NCI-H2081 treated with DMSO at 0.1 percent for 48 hours (cell line): Measurements from ENCODE around the gene PODN.

ENCODE experiments used
- DNase-seq: peaks from one replicate; lab custom pipeline; 2025; lab: John Stamatoyannopoulos, UW

PODN gene

DNA sequence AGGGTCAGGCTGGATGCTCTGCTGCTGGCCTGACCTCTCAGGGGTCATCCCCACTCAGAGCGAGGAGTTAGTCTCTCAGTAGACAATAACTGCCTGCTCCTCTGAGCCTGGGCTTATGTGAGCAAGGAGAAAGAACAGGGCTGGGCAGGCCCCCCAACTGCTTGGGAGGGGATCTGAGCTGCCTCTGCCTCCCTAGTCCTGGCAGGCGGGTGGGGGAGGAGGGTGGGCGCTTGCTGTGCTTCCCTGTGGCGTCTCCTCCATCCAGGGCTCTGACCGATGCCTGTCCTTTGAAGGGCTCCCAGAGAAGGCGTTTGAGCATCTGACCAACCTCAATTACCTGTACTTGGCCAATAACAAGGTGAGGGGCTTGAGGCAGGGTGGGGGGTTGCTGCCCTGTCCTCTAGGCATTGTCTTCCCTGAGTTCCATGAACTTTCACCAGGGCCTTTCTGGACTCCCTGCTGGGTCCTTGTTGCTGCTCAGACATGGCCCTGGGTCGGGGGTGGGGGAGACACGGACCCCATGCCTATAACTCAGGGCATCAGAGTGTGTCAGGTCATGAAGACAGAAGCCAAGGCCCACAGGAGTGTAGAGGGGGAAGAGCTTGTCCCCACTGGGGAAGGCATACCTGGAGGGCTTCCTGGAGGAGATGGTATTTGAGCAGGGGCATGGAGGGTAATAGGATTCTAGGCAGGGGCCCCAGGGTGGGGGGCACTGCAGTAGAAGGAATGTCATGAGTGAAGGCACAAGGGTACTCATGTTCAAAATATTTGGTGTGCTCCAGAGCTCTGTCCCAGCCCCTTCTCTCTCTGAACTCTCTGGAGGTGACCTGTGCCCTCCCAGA is 12.5 kb downstream of the PODN start:
- DNase-seq: no peak

DNA sequence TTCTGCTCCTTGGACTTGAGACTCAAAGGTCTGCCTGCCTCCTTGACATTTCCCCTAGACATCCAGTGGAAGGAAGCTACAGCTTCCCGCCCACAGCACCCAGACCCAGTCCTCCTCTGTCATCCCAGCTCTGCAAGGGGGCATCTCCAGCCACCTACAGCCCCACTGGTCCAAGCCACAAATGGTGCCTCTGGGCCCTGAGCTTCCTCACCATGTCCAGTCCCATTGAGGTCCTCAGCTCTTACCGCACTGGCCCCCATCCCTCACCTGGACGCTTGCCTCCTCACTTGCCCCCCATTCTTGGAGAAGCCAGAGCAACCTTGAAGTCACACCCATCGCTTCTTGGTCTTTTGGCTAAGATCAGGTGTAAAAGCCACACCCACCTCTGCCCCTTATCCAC is 13.2 kb downstream of the PODN start:
- no peak for DNase-seq

DNA sequence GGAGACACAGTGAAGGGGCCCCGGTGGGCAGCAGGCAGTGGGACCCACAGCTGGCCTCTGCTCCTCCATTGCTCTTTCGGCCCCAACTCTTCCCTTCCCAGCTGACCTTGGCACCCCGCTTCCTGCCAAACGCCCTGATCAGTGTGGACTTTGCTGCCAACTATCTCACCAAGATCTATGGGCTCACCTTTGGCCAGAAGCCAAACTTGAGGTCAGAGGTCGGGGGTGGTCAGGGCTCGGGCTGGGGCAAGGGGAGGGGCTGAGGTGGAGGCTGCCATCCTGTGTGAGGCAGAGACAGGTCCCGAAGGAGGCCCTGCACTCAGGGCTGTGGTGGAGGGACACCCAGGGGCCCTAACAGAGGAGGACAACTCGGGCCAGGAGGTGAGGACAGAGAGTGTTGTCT is 13.7 kb downstream of the PODN start:
- no peak for DNase-seq

DNA sequence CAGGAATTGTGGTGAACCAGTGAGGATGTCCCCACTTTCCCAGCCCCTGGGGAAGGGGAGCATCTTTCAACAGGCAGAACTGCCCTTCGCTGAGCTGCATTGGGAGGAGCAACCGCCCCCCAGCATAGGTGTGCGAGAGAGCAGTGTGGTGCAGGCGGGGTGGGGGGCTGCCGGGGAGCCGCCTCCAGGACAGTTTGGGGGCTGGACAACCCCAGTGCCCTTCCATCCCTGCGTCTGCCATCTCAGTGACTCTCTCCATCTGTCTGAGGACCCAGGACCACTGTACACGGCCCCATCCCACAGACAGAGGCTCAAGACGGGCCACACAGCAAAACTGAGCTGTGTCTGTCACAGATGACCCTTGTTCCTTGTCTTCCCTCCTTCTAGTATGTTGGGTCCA is 14.2 kb downstream of the PODN start:
- DNase-seq: no peak

DNA sequence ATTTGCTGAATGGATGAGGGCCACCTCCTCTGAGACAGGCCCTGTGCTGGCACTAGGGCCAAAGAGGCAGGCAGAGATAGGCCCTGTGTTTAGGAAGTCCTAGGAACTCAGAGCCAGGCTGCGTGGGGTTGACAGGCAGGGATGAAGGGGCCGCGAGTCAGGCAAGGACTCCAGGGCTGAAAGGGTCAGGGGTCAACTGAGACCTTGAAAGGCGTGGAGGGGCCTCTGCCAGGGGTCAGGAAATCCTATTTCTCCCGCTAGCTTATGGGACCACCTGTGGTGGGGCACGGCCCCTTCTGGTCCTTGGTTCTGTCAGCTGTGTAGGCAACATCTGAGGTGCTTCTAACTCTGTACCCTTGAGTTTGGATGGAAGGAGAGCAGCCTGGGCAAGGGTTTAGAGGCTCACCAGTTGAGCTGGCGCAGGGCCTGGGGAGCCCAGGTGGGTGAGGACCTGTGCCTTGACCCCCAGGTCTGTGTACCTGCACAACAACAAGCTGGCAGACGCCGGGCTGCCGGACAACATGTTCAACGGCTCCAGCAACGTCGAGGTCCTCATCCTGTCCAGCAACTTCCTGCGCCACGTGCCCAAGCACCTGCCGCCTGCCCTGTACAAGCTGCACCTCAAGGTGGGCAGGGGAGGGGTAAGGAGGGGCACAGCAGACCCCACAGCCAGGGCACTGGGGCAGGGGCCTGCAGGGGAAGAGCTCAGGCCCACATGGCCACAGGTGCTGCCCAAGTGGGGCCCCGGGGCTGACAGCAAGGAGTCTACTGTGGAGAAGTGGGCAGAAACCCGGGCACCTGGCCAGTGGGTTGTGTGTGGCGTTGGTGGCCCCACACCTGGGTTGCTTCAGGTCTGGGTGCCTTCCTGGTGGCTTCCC is 14.9 kb downstream of the PODN start:
- DNase-seq: no peak

DNA sequence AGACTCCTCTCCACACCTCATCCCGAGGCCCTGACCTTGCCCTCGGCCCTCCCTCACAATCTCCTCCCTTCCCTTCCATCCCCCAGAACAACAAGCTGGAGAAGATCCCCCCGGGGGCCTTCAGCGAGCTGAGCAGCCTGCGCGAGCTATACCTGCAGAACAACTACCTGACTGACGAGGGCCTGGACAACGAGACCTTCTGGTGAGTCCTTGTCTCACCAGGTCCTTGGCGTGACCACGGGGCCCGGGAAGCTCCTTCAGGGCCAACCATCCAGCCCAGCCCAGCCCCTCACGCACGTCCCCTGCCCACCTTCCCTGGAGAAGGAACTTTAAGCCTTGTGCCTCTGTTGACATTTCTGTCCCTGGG is 15.6 kb downstream of the PODN start:
- DNase-seq: no peak

DNA sequence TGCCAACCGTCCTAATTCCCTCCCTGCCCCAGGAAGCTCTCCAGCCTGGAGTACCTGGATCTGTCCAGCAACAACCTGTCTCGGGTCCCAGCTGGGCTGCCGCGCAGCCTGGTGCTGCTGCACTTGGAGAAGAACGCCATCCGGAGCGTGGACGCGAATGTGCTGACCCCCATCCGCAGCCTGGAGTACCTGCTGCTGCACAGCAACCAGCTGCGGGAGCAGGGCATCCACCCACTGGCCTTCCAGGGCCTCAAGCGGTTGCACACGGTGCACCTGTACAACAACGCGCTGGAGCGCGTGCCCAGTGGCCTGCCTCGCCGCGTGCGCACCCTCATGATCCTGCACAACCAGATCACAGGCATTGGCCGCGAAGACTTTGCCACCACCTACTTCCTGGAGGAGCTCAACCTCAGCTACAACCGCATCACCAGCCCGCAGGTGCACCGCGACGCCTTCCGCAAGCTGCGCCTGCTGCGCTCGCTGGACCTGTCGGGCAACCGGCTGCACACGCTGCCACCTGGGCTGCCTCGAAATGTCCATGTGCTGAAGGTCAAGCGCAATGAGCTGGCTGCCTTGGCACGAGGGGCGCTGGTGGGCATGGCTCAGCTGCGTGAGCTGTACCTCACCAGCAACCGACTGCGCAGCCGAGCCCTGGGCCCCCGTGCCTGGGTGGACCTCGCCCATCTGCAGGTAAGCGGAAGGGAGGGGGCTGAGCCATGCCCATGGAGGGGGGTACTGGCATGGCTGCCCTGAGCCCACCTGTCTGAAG is 16.5 kb downstream of the PODN start:
- no peak for DNase-seq

DNA sequence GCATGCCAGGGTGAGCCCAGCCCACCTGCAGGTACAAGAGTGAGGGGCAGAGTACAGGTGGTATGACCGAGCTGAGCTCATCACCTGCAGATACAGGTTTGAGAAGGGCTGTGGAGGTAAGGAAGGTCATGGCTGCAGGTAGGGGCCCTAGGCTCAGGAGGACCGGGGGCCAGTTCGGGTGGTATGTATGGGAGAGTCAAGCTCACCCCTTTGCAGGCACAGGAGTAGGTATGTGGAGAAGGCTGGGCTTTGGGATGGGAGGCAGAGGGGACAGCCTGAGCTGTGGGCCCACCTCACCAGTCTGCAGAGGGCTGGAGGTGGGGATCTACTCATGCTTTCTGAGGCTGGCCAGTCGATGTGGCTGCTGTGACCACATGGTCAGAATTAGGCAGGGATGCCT is 17.2 kb downstream of the PODN start:
- DNase-seq: no peak

DNA sequence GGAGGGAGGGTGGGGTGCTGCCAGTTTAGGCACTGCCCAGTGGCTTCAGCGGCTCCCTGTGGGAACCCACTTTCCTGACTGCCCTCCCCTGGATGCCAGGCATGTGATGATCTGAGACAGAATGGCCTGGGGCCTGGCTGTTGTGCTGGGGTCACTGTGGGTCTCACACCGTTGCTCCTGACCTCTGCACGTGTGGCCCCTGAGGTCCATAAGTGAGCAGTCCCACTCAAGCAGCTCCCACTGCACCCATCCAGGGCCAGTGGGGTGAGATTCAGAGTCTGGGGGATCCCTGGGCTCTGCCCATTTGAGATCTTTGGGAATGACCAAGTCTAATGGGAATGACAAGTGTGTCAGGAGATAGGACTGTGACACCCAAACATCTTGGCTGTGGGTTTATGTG is 18.0 kb downstream of the PODN start:
- no peak for DNase-seq

DNA sequence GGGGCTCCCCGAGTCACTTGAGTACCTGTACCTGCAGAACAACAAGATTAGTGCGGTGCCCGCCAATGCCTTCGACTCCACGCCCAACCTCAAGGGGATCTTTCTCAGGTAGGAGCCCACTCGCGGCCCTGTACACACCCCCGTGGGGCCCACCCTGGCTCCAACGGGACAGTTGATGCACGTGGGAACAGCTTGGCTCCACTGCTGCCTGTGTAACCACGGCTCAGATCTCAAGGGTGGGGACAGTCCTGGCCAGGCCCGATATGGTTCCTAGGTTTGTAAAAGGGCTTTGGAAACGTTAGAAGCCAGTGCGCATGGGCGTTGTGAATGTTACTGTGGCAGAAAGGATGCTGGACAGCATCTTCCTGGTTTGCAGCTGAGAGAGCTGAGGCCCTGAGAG is 18.8 kb downstream of the PODN start:
- DNase-seq: no peak

DNA sequence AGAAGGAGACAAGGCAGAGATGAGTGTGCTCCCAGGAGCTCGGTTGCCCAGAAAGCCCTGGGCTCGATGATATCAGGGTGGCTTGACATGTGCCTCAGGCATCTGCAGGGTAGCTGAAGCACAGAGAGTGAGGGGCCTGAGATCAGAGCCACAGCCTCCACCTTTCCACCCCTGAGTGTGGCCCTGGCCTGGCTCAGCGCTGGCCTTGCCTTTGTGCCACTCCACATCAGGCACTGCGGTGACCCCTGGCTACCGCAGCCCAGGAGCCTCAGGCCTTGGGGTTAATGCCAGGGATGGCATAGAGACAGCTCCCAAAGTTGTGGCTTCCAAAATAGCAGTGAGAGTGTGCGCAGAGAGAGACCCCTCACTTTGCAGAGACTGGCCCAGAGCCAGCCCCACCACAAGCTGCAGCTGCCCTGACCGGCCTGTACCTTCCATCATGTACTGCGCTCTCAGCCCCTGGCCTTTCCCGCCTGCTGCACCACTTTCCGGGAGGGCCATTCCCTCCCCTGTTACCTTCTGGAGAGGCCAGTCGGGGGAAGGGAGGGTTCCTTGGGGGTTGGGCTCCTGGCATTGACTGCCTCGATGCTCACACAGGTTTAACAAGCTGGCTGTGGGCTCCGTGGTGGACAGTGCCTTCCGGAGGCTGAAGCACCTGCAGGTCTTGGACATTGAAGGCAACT is 19.5 kb downstream of the PODN start:
- no peak for DNase-seq

DNA sequence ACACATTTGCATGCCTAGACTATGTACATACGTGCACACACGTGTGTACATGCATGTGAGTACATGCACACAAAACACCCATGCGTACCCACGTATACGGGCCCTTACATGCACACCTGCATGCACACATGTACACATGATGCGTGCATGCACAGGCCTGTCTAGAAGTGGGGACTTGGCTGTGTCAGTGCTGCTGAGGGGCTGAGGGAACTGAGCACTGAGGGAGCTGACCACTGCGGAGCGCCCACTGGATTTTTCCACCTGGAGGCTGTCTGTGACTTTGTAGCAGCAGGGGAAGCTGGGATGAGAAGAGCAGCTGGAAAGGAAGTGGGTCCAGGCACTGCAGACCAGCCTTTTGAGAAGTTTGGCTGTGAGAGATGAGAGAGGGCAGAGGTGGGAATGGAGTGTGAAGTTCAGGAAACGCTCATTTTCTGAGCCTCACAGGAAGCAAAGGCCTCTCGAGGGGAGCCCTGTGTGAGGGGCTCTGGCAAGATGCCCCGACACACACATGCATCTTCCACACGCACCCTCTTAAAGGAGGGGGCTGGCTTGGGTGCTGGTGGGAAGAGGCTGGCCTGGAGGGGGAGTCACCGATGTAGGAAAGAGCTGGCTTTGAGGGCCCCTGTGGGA is 20.9 kb downstream of the PODN start:
- DNase-seq: no peak

DNA sequence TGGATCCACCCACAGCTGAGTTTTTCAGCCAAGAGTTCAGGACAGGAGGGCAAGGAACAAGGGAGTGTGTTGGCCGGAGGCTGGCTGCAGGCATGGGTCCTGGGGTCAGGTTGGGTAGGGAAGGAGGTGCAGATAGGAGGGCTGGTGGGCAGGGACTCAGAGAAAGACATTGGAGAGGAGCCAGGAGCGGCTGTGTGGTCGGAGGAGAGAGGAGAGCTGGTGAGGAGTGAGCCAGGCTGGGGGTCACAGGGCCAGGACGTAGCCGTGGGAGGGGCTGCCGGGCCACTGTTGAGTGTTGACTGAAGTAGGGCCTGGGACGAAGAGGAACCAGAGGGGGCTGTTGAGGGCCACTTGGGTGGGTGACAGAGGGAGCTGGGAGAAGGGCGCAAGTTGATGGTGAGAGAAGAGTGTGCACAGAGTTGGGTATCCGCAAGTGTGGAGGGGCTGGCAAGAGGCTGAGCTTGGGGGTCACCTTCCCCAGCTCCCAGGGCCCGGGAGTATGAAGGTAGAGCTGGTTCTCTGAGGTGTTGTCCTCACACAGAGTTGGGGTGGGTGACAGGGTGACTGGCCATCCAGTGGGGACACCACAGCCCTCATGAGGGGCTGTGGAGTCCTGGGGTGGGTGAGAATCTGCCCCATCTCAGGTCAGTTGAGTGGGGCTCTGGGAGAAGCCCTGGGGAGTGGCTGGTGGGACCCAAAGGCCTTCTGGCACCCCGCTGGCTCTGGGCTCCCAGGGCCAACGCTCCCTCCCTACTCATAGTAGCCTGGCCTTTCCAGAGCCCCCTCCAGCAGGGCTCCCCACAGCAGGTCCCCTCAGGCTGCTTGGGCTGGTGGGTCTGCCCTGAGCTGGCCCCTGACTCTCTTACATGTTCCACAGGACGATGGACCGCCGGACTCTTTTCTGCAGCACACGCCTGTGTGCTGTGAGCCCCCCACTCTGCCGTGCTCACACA is 21.9 kb downstream of the PODN start:
- no peak for DNase-seq

DNA sequence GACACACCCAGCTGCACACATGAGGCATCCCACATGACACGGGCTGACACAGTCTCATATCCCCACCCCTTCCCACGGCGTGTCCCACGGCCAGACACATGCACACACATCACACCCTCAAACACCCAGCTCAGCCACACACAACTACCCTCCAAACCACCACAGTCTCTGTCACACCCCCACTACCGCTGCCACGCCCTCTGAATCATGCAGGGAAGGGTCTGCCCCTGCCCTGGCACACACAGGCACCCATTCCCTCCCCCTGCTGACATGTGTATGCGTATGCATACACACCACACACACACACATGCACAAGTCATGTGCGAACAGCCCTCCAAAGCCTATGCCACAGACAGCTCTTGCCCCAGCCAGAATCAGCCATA is 22.6 kb downstream of the PODN start:
- no peak for DNase-seq

DNA sequence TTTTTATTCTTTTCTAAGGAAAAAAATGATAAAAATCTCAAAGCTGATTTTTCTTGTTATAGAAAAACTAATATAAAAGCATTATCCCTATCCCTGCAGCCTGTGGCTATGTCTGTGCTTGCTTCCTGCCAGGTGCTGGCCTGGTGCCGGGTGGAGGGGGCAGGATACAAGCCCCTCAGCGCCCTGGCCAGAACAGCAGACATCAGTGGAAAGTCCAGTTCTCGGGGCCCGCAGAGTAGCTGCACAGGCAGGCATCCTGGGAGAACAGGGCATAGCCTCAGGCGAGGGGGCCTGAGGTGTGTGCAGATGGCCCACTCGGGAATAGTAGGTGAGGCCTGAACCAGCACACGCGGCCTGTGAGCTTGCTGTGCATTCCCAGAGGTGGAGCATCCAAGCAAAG is 23.4 kb downstream of the PODN start:
- DNase-seq: no peak

DNA sequence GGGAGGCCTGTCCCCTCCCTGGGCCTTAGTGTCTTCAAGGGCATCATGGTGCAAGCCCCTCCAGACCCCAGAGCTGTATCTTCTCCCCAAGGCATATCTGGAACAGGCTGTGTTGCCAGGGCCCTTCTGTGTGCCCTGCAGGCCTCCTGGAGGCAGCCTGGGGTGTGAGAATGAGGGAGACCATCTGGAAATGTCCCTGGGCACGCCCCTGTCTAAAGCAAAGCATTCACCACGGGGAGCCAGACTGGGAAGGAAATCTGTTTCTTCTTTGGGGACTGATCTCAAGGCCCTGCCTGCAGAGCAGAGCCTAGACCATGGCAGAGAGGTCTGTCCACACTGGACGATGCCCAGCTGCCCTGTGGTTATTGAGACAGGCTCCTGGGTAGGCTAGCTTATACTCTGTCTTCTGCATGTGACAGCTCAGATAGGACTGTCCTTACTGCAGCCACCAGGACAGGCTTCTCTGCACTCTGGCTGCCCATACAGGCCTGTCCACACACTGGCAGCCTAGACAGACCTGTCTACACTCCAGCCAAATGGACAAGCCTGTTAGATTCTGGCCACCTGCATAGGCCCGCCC is 24.6 kb downstream of the PODN start:
- no peak for DNase-seq

DNA sequence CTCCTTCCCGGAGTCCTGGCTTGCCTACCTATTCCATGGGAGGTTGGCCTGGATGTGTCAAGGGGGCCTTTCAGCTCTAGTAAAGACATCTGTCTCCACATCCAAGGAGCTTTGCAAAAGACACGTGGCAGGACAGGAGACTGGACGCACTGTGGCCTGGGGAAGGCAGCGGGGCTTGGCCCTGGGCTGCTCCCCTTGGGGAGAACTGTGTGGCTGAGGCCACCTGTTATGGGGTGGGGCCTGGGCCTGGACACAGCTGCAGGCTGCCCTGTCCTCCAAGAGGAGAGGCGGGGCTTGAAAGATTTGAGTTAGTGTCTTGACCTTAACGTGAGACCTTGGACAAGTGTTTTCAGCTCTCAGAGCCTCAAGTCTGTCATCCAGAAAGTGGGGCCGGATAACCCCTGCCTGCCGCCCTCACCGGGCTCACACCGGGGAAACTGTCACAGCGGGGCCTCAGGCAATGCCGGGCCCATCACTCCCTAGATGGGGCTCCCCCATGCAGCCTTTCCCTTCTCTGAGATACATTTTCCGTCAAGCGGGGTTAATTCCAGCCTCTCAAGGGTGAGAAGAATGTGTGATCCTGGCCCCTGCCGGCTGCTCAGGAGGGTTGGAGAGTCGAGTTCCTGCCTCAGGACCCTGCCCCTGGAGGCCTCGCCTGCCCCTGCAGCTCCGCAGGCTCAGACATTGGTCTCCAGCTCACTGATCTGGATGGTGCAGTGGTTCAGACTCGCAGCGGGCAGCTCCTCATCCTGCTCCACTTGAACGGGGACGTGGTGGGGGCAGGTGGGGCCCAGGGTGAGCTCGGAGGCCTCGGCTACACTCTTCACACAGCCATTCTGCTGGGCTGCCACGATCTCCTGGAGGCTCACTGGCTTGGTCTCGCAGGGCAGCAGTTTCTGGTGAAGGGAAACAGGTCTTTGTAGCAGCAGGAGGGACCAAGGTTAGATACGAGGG is 25.6 kb downstream of the PODN start:
- DNase-seq: no peak

DNA sequence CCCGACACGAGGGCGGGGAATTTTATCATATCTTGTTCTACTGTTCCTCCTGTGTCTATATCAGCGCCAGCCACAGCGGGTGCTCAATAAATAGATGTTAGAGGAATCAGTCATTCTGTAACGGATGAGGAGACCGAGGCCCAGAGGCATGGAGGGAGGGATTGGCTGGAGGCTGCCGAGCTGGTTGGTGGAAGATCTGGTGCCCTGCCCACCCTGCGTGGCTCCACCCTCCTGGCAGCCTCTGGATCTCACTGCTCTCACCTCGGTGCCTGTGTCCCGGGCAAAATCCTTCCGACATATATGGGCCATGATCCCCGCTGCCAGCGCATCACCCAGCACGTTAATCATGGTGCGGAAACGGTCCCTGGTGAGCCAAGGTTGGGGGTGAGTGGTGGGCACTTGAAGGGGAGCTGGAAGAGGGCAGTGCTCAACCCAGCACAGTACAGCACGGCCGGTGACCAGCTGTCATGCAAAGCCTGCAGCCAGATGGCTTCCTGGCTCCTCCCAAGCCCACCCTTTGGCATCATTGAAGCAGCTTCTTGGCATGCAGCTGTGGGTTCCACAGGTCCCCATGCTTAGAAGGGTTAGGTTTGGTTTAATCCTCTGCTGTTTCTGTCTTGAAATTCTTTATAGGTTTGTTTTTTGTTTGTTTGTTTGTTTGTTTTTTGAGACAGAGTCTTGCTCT is 26.7 kb downstream of the PODN start:
- no peak for DNase-seq
